Measurements from ENCODE around the gene FGFR4. TPM values are rescaled to one million over a fixed set of nuclear protein-coding genes. Genes with fewer than 3 reads are reported as not detected.

The FGFR4 gene
- total RNA-seq, 3 donors from 2014 or later: 25.3 to 60.3 (median 28.9) TPM

DNA sequence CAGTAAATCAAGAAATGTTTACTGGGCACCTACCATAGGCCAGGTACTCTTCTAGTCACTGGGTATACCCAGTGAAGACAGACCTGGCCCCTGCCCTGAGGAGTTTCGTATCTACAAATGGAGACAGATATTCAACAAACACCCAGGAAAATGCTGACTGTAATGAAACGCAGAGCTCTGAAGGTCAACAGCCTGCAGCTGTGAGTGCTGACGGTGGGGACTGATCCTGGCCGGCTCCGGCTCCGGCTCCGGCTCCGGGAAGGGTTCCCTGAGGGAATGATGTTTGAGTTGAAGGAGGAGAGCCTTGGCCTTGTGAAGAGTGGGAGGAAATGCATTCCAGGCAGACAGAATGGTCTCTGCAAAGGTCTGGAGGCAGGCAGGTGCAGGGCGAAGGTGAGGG lies 23.1 kb downstream of the FGFR4 start:
- no peak for TF ChIP-seq CTCF (IDR thresholded peaks at IDR 0.05)
- Histone ChIP-seq H3K36me3 (ENCODE audit: low read depth) (no peaks in the 10 kb centered on the region), H3K4me3 (no peak overlapping the region), H3K9me3 (no peaks in the 10 kb centered on the region), H3K4me1 (ENCODE audit: low read depth) (no peaks in the 10 kb centered on the region)
- intact Hi-C loops (cut with DNase I, micrococcal nuclease): no loop called here
- no peak for DNase-seq
- no peak for ATAC-seq

DNA sequence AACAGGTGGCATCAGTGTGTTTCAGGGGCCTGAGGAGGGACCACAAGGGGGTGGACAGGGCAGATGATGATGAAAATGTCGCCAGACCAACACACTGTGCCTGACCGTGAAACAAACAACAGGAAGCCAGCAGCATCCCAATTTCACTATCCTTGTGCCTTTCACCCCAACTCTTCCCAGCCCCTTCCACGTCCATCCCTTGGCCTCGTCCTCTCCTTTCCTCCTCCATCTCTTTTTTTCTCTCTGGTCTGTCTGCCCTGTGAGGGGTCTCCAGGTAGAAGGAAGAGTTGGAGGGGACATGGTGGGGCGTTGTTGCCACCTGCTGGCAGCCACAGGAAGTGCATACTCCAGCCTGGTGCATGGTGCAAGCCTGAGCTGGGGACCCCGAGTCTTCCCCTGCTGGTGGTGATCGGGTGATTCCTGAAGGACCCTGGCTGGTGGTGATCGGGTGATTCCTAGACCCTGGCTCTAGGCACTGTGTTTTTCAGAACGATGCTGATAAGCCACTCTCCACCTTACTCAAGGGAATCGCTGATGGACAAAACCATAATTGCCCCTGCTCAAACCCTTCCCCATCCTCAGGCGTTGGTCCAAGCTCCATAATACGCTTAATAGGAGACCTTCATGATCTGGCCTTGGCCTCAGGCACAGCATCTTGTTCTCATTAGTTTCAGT lies 25.1 kb downstream of the FGFR4 start:
- intact Hi-C loops (cut with DNase I, micrococcal nuclease): no loop called here
- Histone ChIP-seq H3K36me3 (ENCODE audit: low read depth) (no peaks in the 10 kb centered on the region), H3K4me3 (no peak overlapping the region), H3K4me1 (ENCODE audit: low read depth) (no peaks in the 10 kb centered on the region), H3K9me3 (no peaks in the 10 kb centered on the region)
- ATAC-seq (peak; percentile 66), DNase-seq (peak in 2 of 3 donors; percentile 75 to 79)
- TF ChIP-seq CTCF (IDR thresholded peaks at IDR 0.05): peak; percentile 80

- intact Hi-C loops (cut with DNase I, micrococcal nuclease): no loop called here
- ATAC-seq (no peak), DNase-seq (peak in 1 of 3 donors; percentile 17)
- Histone ChIP-seq H3K36me3 (ENCODE audit: low read depth) (no peaks in the 10 kb centered on the region), H3K4me3 (no peak overlapping the region), H3K4me1 (ENCODE audit: low read depth) (no peaks in the 10 kb centered on the region), H3K9me3 (no peaks in the 10 kb centered on the region)
- TF ChIP-seq CTCF (IDR thresholded peaks at IDR 0.05): no peak
Observed at GRCh38 chr5:177112589-177113220, 26.0 kb downstream of the FGFR4 start.

GRCh38 chr5:177113566-177114424 lies 27.1 kb downstream of the FGFR4 start:
- Histone ChIP-seq H3K36me3 (ENCODE audit: low read depth) (no peaks in the 10 kb centered on the region), H3K4me3 (no peak overlapping the region), H3K4me1 (ENCODE audit: low read depth) (no peaks in the 10 kb centered on the region), H3K9me3 (no peaks in the 10 kb centered on the region)
- TF ChIP-seq CTCF (IDR thresholded peaks at IDR 0.05): peak; percentile 99
- intact Hi-C loops (cut with DNase I, micrococcal nuclease): no loop called here
- ATAC-seq (peak; percentile 89), DNase-seq (peak in 2 of 3 donors; percentile 87 to 88)

DNA sequence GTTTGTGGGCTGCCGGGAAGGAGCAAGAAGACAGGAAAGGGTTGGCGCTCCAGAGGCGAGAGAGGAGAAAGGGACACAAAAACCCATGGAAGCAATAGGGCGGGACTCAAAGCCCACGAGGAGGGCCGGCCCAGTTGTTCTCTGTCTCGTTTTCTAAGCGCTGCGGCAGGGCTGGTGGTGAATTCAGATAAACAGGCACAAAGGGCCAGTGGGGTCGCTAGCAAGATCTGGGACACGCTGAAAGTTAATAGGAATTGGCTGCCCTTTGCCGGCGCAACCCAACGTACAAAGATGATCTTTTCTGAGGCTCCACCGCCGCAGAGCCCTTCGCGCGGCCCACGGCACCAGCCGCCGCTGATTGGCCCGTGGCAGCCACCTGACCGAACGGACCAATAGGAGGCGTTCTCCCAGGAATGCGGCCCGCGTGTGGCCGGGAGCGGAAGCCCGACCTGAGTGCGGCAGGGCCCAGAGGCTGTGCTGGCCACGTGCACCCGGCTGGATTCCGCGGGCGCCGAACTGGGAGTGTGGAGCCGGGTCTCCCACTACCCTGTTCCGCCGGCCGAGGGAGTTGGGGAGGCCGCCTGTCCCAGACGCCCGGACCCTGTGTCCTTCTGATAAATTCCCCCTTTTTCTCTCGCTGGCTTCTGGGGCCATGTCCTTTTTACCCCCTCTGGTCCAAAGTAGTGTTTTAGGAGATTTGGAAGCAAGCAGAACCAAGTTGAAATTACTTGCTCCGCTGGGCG lies 30.1 kb downstream of the FGFR4 start:
- H3K4me3 ChIP-seq: no peak overlapping the region
- no peaks in the 10 kb centered on the region for H3K9me3 ChIP-seq
- H3K36me3 ChIP-seq (ENCODE audit: low read depth): no peaks in the 10 kb centered on the region
- TF ChIP-seq CTCF (IDR thresholded peaks at IDR 0.05): no peak
- H3K4me1 ChIP-seq (ENCODE audit: low read depth): no peaks in the 10 kb centered on the region
- ATAC-seq (peak; percentile 80), DNase-seq (peak; percentile 80 to 88 (median 82))
- intact Hi-C loops (cut with DNase I, micrococcal nuclease): no loop called here

Data from mucosa of descending colon (tissue), 3 donors.